GM12878 (cell line): ENCODE measurements around the gene OR8A1. TPM values are rescaled to one million over a fixed set of nuclear protein-coding genes. Genes with fewer than 3 reads are reported as not detected.

Source experiments
- ATAC-seq: fragments of 200-7000 bp; cut with Tn5 transposase; 3 replicates; pipeline ENCODE4 v1.9.1; 2020; ENCODE audit warnings: mild to moderate bottlenecking, moderate library complexity
- BruUV-seq: library from RNA; stranded (reverse); fragments of 400-500 nt; replicated peaks from 2 replicates; lab custom pipeline; 2021; lab: Mats Ljungman, UMichigan
- CTCF ChIA-PET: fragments of 300-600 bp; sonication (Branson Sonifier 250); formaldehyde crosslinking; extraction: SDS; loops from one replicate; lab custom pipeline; 2021; ENCODE audit warnings: inconsistent platforms; lab: Yijun Ruan, JAX
- POLR2A ChIA-PET: fragments of 350-600 bp; formaldehyde crosslinking; extraction: SDS; loops from one replicate; lab custom pipeline; 2021; ENCODE audit warnings: inconsistent platforms; lab: Charles Lee
- RAD21 ChIA-PET: fragments of 300-600 bp; sonication (Branson Sonifier 250); formaldehyde crosslinking; loops from one replicate; lab custom pipeline; 2023; ENCODE audit warnings: antibody characterized with exemption; ENCODE audit not compliant: unreplicated experiment; lab: Charles Lee
- SMC1A ChIA-PET: fragments of 300-600 bp; sonication (Branson Sonifier 250); formaldehyde crosslinking; loops from one replicate; lab custom pipeline; 2023; ENCODE audit not compliant: unreplicated experiment, uncharacterized antibody; lab: Charles Lee
- DNase-seq: peaks from one replicate; pipeline ENCODE4 v3.0.0-alpha.2; 2011; ENCODE audit warnings: low read depth, low spot score
- FAIRE-seq: peaks from 3 replicates; lab custom pipeline; 2011; peaks lifted over from hg19 to GRCh38; lab: Jason Lieb, UNC
- H2AFZ ChIP-seq: 2 replicates; pipeline ENCODE4 v1.6.0; 2011; ENCODE audit warnings: low read depth, low read length, control low read depth; ENCODE audit not compliant: control insufficient read depth
- H3K27ac ChIP-seq: 2 replicates; pipeline ENCODE4 v1.5.1; 2011; ENCODE audit warnings: control low read depth; ENCODE audit not compliant: control insufficient read depth, insufficient read depth
- H3K27me3 ChIP-seq, 2 experiments: replicated peaks in 1 of 2; 2 replicates each; pipeline versions ENCODE4 v1.6.0 to v1.6.1; 2011; ENCODE audit warnings: low read length in 1 of 2; ENCODE audit not compliant: control insufficient read depth in 2 of 2, insufficient read depth in 2 of 2
- H3K36me3 ChIP-seq, 2 experiments: 2 replicates each; pipeline ENCODE4 v1.5.1; 2011; ENCODE audit warnings: low read length in 1 of 2; ENCODE audit not compliant: control insufficient read depth in 2 of 2, insufficient read depth in 2 of 2
- H3K4me1 ChIP-seq: 2 replicates; pipeline ENCODE4 v1.6.1; 2011; ENCODE audit warnings: mild to moderate bottlenecking, low read length, moderate library complexity, mixed read lengths; ENCODE audit not compliant: control insufficient read depth, insufficient read depth
- H3K4me2 ChIP-seq: 2 replicates; pipeline ENCODE4 v1.6.0; 2011; ENCODE audit warnings: control low read depth; ENCODE audit not compliant: control insufficient read depth, insufficient read depth
- H3K4me3 ChIP-seq: fragments of 200-600 bp; sonication (generic); 2 replicates; pipeline ENCODE4 v1.5.1; 2016
- H3K79me2 ChIP-seq: 2 replicates; pipeline ENCODE4 v1.6.0; 2011; ENCODE audit warnings: low read length; ENCODE audit not compliant: control insufficient read depth, insufficient read depth
- H3K9ac ChIP-seq: 2 replicates; pipeline ENCODE4 v1.8.0; 2011; ENCODE audit warnings: low read length, control low read depth, mixed read lengths; ENCODE audit not compliant: control insufficient read depth, insufficient read depth
- H3K9me3 ChIP-seq: replicated peaks from 3 replicates; pipeline ENCODE4 v1.5.1; 2011; ENCODE audit warnings: mild to moderate bottlenecking, low read length; ENCODE audit not compliant: control insufficient read depth, insufficient read depth
- H4K20me1 ChIP-seq: 2 replicates; pipeline ENCODE4 v1.6.0; 2011; ENCODE audit not compliant: control insufficient read depth, insufficient read depth
- CBX3 ChIP-seq: fragments of 200-600 bp; sonication (generic); IDR thresholded peaks from 2 replicates; pipeline ENCODE4 v1.6.1; 2016; ENCODE audit warnings: low read depth, borderline replicate concordance
- CTCF ChIP-seq, 3 experiments: IDR thresholded peaks in 2 of 3; conservative IDR thresholded peaks in 1 of 3; 2 replicates each; pipeline ENCODE4 v1.5.1; 2011; ENCODE audit warnings: low read depth in 3 of 3, low read length in 3 of 3, mild to moderate bottlenecking in 3 of 3, control low read depth in 2 of 3, moderate library complexity in 2 of 3, inconsistent platforms in 1 of 3, mixed read lengths in 1 of 3; ENCODE audit not compliant: control insufficient read depth in 2 of 3, insufficient read depth in 1 of 3; ENCODE audit errors: extremely low read depth in 1 of 3
- GABPA ChIP-seq: IDR thresholded peaks from 2 replicates; pipeline ENCODE4 v1.6.1; 2014; ENCODE audit warnings: antibody characterized with exemption, low read depth, mild to moderate bottlenecking, inconsistent platforms
- HDGF ChIP-seq: fragments of 450-650 bp; IDR thresholded peaks from 2 replicates; pipeline ENCODE4 v1.6.1; 2016; ENCODE audit warnings: antibody characterized with exemption
- IKZF1 ChIP-seq: fragments of 450-650 bp; conservative IDR thresholded peaks from 2 replicates; pipeline ENCODE4 v1.6.1; 2017; ENCODE audit warnings: antibody characterized with exemption, mild to moderate bottlenecking
- IRF5 ChIP-seq: fragments of 450-650 bp; IDR thresholded peaks from 2 replicates; pipeline ENCODE4 v1.6.1; 2017; ENCODE audit warnings: borderline replicate concordance
- MYC ChIP-seq: IDR thresholded peaks from 2 replicates; pipeline ENCODE4 v1.6.1; 2011; ENCODE audit warnings: mild to moderate bottlenecking, low read length, moderate library complexity, inconsistent platforms; ENCODE audit not compliant: insufficient read depth, insufficient replicate concordance, insufficient read length, severe bottlenecking
- PAX5 ChIP-seq: IDR thresholded peaks from 2 replicates; pipeline ENCODE4 v1.6.1; 2011; ENCODE audit warnings: low read depth, low read length, borderline replicate concordance
- RAD21 ChIP-seq: IDR thresholded peaks from 2 replicates; pipeline ENCODE4 v1.6.1; 2011; ENCODE audit warnings: mild to moderate bottlenecking, low read depth, low read length, moderate library complexity; ENCODE audit not compliant: insufficient read depth
- SMC3 ChIP-seq: IDR thresholded peaks from 2 replicates; pipeline ENCODE4 v1.6.1; 2011; ENCODE audit warnings: low read length, improper control_type of control experiment, borderline replicate concordance
- WGBS: methylation state at CpG from one replicate; pipeline ENCODE4 v1.1.6; 2016; ENCODE audit warnings: low lambda C conversion rate; ENCODE audit not compliant: insufficient replicate concordance, insufficient coverage; ENCODE audit errors: missing lambda C conversion rate; 5-methylcytosine and 5-hydroxymethylcytosine counted together
- in situ Hi-C: fragments of 300-500 bp; cut with MboI; formaldehyde crosslinking; loops from 9 replicates; pipeline ENCODE4 v1.14.3; 2018; ENCODE audit warnings: mixed read lengths
- intact Hi-C: fragments of 100-400 bp; cut with micrococcal nuclease; formaldehyde crosslinking; loops from one replicate; pipeline ENCODE4 v1.14.2; 2022; ENCODE audit not compliant: unreplicated experiment
- polyA plus RNA-seq, 11 experiments: library from polyadenylated mRNA; depleted of rRNA in 4 of 11; unstranded in 6 of 11; stranded (reverse) in 5 of 11; fragments of >200 nt; fragmentation: Nextera tagmentation in 4 of 11; fragmentation: Illumina TruSeq in 1 of 11; extraction: Ambion mirVana in 4 of 11; extraction: Trizol in 1 of 11; gene quantifications; 1 replicate in 1 of 11; 2 replicates in 10 of 11; pipeline versions ENCODE4 v1.2.1 to v1.2.3, GENCODE V29; 2011 to 2016; ENCODE audit warnings: inconsistent platforms in 2 of 11, missing spikeins in 2 of 11, low read depth in 1 of 11
- total RNA-seq, 4 experiments: library from RNA; depleted of rRNA in 3 of 4; stranded (reverse); fragments of >200 nt in 3 of 4; fragmentation: Illumina TruSeq in 1 of 4; extraction: Trizol in 1 of 4; gene quantifications; 2 replicates each; pipeline versions ENCODE4 v1.2.1 to v1.2.3, GENCODE V29; 2013 to 2021
- TF ChIP-seq, protein P1 (sequence below): fragments of 450-650 bp; IDR thresholded peaks from 2 replicates; pipeline ENCODE4 v1.6.1; 2017; ENCODE audit warnings: mild to moderate bottlenecking
- TF ChIP-seq, protein P2 (sequence below): fragments of 450-650 bp; IDR thresholded peaks from 2 replicates; pipeline ENCODE4 v1.6.1; 2017; ENCODE audit warnings: mild to moderate bottlenecking, moderate library complexity

OR8A1 gene
- total and polyA plus RNA-seq, 10 of the 15 experiments (the other 5 are each of a cell fraction or from before 2014, with no cell fraction given), result not detected

DNA sequence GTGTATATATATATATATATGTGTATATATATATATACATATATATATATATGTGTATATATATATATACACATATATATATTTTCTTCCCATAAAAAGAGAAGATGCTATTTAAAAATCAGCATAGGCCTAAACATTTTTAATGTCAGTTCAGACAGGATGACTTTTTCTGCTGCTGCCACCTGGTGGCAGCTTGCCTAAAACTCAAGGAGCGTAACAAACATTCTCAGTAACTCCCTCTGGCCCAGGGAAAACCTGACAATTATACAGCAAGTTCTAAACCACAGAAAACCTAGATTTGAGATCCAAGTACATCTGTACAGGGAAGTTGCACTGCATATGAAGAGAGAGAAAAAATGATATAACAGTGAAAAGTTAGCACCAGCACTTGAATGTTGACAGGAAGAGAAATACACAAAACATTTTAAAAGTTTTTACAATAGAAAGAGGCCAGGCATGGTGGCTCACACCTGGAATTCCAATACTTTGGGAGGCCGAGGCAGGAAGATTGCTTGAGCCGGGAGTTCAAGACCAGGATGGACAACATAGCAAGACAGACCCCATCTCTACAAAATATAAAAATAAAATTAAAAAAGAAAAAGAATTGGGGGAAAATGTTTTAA is 16.6 kb downstream of the OR8A1 start:
- in situ Hi-C loops, result loop anchor here (5.0 to 10.0 kb wide), 2 partner anchors 169 to 512 kb away; no protein-coding TSS in a partner anchor
- Histone ChIP-seq H3K4me2 (no peak overlapping the region), H3K4me3 (no peak overlapping the region), H3K9me3 (no peaks in the 10 kb centered on the region), H3K79me2 (no peaks in the 10 kb centered on the region), H4K20me1 (no peaks in the 10 kb centered on the region), H2AFZ (no peak overlapping the region), H3K36me3 (no peaks in the 10 kb centered on the region), H3K4me1 (no peaks in the 10 kb centered on the region), H3K9ac (no peak overlapping the region), H3K27me3 (no peaks in the 10 kb centered on the region; a peak in 1 of 4 replicates), H3K27ac (no peak overlapping the region)
- ATAC-seq (peak; percentile 72), DNase-seq (no peak), FAIRE-seq (peak; percentile 92)
- intact Hi-C loops, result loop anchor here (1.0 kb wide), 2 partner anchors 171 to 517 kb away; no protein-coding TSS in a partner anchor
- ChIA-PET RAD21 (interaction anchor here (1.2 to 2.0 kb wide), 3 partner anchors 168 to 518 kb away, joined by 3 to 7 read pairs (median 4); no protein-coding TSS in a partner anchor), POLR2A (no interaction called here), SMC1A (interaction anchor here (0.8 to 1.8 kb wide), 5 partner anchors 10 to 517 kb away, joined by 3 to 12 read pairs (median 6); no protein-coding TSS in a partner anchor), CTCF (interaction anchor here (0.7 to 2.8 kb wide), 14 partner anchors 8 to 517 kb away, joined by 3 to 32 read pairs (median 5); no protein-coding TSS in a partner anchor)
- no TSS peak for BruUV-seq
- WGBS, result 2% methylated on average over 3 of the region's 3 CpGs
- TF ChIP-seq HDGF (no peak), SMC3 (peak; percentile 81), IRF5 (no peak), RAD21 (peak; percentile 58), MYC (no peak), GABPA (no peak), CTCF (IDR thresholded peaks at IDR 0.05 in 2 of 3, conservative IDR thresholded peaks at IDR 0.05 in 1 of 3; ENCODE audit: control insufficient read depth in 2 of 3, extremely low read depth in 1 of 3, insufficient read depth in 1 of 3, low read depth in 3 of 3, low read length in 3 of 3) (peak; percentile 57 to 67 (median 66)), IKZF1 (no peak), CBX3 (no peak), PAX5 (peak; percentile 62)
- TF ChIP-seq, protein P1, sequence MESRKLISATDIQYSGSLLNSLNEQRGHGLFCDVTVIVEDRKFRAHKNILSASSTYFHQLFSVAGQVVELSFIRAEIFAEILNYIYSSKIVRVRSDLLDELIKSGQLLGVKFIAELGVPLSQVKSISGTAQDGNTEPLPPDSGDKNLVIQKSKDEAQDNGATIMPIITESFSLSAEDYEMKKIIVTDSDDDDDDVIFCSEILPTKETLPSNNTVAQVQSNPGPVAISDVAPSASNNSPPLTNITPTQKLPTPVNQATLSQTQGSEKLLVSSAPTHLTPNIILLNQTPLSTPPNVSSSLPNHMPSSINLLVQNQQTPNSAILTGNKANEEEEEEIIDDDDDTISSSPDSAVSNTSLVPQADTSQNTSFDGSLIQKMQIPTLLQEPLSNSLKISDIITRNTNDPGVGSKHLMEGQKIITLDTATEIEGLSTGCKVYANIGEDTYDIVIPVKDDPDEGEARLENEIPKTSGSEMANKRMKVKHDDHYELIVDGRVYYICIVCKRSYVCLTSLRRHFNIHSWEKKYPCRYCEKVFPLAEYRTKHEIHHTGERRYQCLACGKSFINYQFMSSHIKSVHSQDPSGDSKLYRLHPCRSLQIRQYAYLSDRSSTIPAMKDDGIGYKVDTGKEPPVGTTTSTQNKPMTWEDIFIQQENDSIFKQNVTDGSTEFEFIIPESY, result no peak
- TF ChIP-seq, protein P2, sequence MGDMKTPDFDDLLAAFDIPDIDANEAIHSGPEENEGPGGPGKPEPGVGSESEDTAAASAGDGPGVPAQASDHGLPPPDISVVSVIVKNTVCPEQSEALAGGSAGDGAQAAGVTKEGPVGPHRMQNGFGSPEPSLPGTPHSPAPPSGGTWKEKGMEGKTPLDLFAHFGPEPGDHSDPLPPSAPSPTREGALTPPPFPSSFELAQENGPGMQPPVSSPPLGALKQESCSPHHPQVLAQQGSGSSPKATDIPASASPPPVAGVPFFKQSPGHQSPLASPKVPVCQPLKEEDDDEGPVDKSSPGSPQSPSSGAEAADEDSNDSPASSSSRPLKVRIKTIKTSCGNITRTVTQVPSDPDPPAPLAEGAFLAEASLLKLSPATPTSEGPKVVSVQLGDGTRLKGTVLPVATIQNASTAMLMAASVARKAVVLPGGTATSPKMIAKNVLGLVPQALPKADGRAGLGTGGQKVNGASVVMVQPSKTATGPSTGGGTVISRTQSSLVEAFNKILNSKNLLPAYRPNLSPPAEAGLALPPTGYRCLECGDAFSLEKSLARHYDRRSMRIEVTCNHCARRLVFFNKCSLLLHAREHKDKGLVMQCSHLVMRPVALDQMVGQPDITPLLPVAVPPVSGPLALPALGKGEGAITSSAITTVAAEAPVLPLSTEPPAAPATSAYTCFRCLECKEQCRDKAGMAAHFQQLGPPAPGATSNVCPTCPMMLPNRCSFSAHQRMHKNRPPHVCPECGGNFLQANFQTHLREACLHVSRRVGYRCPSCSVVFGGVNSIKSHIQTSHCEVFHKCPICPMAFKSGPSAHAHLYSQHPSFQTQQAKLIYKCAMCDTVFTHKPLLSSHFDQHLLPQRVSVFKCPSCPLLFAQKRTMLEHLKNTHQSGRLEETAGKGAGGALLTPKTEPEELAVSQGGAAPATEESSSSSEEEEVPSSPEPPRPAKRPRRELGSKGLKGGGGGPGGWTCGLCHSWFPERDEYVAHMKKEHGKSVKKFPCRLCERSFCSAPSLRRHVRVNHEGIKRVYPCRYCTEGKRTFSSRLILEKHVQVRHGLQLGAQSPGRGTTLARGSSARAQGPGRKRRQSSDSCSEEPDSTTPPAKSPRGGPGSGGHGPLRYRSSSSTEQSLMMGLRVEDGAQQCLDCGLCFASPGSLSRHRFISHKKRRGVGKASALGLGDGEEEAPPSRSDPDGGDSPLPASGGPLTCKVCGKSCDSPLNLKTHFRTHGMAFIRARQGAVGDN, result no peak
